ENCODE data around the gene MAN2B1. TPM values are rescaled to one million over a fixed set of nuclear protein-coding genes. Genes with fewer than 3 reads are reported as not detected.

MAN2B1 gene
- polyA plus RNA-seq, 2 of the 4 experiments (the other 2 are of a cell fraction) = 13.0 to 16.3 TPM

GRCh38 chr19:12660980-12661379, 5.6 kb downstream of the MAN2B1 start:
- ATAC-seq = no peak
- H3K4me2 ChIP-seq = no peak overlapping the region
- no peak for TF ChIP-seq ZFP36 (IDR thresholded peaks at IDR 0.05; ENCODE audit: borderline replicate concordance, partially characterized antibody)
- TF ChIP-seq HOXA7 (CRISPR knock-in tag; IDR thresholded peaks at IDR 0.05) = no peak
- no peak for TF ChIP-seq HEYL (CRISPR knock-in tag; IDR thresholded peaks at IDR 0.05)
- no peak for TF ChIP-seq BHLHE40 (IDR thresholded peaks at IDR 0.05; ENCODE audit: low read depth, low read length)
- no peak for TF ChIP-seq FOXS1 (CRISPR knock-in tag; IDR thresholded peaks at IDR 0.05)
- TF ChIP-seq RAD21 (conservative IDR thresholded peaks at IDR 0.05 in 1 of 2, IDR thresholded peaks at IDR 0.05 in 1 of 2) = no peak
- TF ChIP-seq ESRRA (IDR thresholded peaks at IDR 0.05; ENCODE audit: borderline replicate concordance, low read length) = no peak
- TF ChIP-seq ZNF302 (CRISPR knock-in tag; IDR thresholded peaks at IDR 0.05) = no peak
- TF ChIP-seq CHD2 (IDR thresholded peaks at IDR 0.05; ENCODE audit: low read length, partially characterized antibody) = no peak
- TF ChIP-seq, protein P1, sequence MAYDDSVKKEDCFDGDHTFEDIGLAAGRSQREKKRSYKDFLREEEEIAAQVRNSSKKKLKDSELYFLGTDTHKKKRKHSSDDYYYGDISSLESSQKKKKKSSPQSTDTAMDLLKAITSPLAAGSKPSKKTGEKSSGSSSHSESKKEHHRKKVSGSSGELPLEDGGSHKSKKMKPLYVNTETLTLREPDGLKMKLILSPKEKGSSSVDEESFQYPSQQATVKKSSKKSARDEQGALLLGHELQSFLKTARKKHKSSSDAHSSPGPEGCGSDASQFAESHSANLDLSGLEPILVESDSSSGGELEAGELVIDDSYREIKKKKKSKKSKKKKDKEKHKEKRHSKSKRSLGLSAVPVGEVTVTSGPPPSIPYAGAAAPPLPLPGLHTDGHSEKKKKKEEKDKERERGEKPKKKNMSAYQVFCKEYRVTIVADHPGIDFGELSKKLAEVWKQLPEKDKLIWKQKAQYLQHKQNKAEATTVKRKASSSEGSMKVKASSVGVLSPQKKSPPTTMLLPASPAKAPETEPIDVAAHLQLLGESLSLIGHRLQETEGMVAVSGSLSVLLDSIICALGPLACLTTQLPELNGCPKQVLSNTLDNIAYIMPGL (CRISPR knock-in tag; IDR thresholded peaks at IDR 0.05; ENCODE audit: borderline replicate concordance) = no peak
- no peak for TF ChIP-seq CTCF (IDR thresholded peaks at IDR 0.05)
- no peak for TF ChIP-seq GATA3 (IDR thresholded peaks at IDR 0.05; ENCODE audit: borderline replicate concordance)
- no peak for TF ChIP-seq FOSL2 (IDR thresholded peaks at IDR 0.05)
- TF ChIP-seq FOSL2 (CRISPR knock-in tag; IDR thresholded peaks at IDR 0.05) = no peak
- POLR2A ChIA-PET = no interaction called here
- CTCF ChIA-PET = no interaction called here
- DNase-seq (ENCODE audit: low read depth in 1 of 2, low spot score in 1 of 2) = no peak
- no peaks in the 10 kb centered on the region for H3K9me3 ChIP-seq
- H3K4me1 ChIP-seq = no peaks in the 10 kb centered on the region
- H3K4me3 ChIP-seq = no peak overlapping the region
- WGBS (ENCODE audit: missing lambda C conversion rate) = 88% methylated on average over 12 of the region's 12 CpGs
- no peak for FAIRE-seq
- no peak overlapping the region for H3K27ac ChIP-seq

DNA sequence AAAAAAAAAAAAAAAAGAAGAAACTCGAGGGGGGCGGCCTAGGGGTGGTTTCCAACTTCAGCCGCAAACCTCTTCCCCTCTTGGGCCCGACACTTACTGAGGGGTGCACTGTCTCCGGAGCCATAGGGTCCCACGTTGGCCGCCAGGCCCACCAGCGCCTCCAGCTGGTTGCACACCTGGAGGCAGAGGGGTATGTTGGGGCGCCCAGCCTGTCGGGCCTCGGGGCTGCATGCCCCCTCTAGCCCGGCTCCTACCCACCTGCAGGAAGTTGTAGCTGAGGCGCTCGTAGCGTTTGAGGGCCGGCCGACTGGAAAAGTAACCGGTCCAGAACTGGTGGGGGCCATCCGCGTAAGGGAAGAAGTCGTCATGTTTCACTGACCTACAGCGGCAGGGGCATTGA, 8.6 kb downstream of the MAN2B1 start:
- no peak for FAIRE-seq
- 92% methylated on average over 19 of the region's 22 CpGs for WGBS (ENCODE audit: missing lambda C conversion rate)
- no peak overlapping the region for H3K4me2 ChIP-seq
- TF ChIP-seq CEBPB (IDR thresholded peaks at IDR 0.05) = no peak
- no peak for TF ChIP-seq CHD4 (IDR thresholded peaks at IDR 0.05; ENCODE audit: borderline replicate concordance)
- TF ChIP-seq MAFK (IDR thresholded peaks at IDR 0.05; ENCODE audit: partially characterized antibody) = no peak
- H3K9me3 ChIP-seq = no peaks in the 10 kb centered on the region
- ATAC-seq = no peak
- no peak overlapping the region for H3K27ac ChIP-seq
- no peak overlapping the region for H3K4me3 ChIP-seq
- no peaks in the 10 kb centered on the region for H3K4me1 ChIP-seq
- DNase-seq (ENCODE audit: low read depth in 1 of 2, low spot score in 1 of 2) = no peak
- ChIA-PET POLR2A (no interaction called here), CTCF (interaction anchor here (1.2 kb wide), 1 partner anchor 15 kb away, joined by 5 read pairs; no protein-coding TSS in a partner anchor)

- no peak; a peak in 1 of 6 replicates for ATAC-seq
- Histone ChIP-seq H3K9me3 (no peaks in the 10 kb centered on the region), H3K4me2 (no peak overlapping the region), H3K4me1 (no peaks in the 10 kb centered on the region), H3K4me3 (no peak overlapping the region), H3K27ac (no peak overlapping the region)
- no peak for FAIRE-seq
- 96% methylated on average over 27 of the region's 50 CpGs for WGBS (ENCODE audit: missing lambda C conversion rate)
- no peak for DNase-seq (ENCODE audit: low read depth in 1 of 2, low spot score in 1 of 2)
- POLR2A ChIA-PET = no interaction called here
- CTCF ChIA-PET = interaction anchor here (1.2 kb wide), 1 partner anchor 16 kb away, joined by 5 read pairs; no protein-coding TSS in a partner anchor
- TF ChIP-seq TFCP2L1 (CRISPR knock-in tag; IDR thresholded peaks at IDR 0.05) = no peak
- no peak for TF ChIP-seq RCOR1 (IDR thresholded peaks at IDR 0.05; ENCODE audit: low read depth, low read length)
- no peak for TF ChIP-seq FOSL2 (IDR thresholded peaks at IDR 0.05)
- no peak for TF ChIP-seq FOSL2 (CRISPR knock-in tag; IDR thresholded peaks at IDR 0.05)
- no peak for TF ChIP-seq RAD21 (conservative IDR thresholded peaks at IDR 0.05 in 1 of 2, IDR thresholded peaks at IDR 0.05 in 1 of 2)
- TF ChIP-seq KDM5A (IDR thresholded peaks at IDR 0.05) = no peak
- TF ChIP-seq FOXS1 (CRISPR knock-in tag; IDR thresholded peaks at IDR 0.05) = no peak
- TF ChIP-seq, protein P2, sequence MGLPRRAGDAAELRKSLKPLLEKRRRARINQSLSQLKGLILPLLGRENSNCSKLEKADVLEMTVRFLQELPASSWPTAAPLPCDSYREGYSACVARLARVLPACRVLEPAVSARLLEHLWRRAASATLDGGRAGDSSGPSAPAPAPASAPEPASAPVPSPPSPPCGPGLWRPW (IDR thresholded peaks at IDR 0.05) = no peak
- TF ChIP-seq HDAC2 (IDR thresholded peaks at IDR 0.05) = no peak
- no peak for TF ChIP-seq POLR2A (IDR thresholded peaks at IDR 0.05; ENCODE audit: low read length)
- no peak for TF ChIP-seq EHF (CRISPR knock-in tag; IDR thresholded peaks at IDR 0.05)
- TF ChIP-seq ATOH8 (CRISPR knock-in tag; IDR thresholded peaks at IDR 0.05; ENCODE audit: low read depth) = no peak
- no peak for TF ChIP-seq HOXB13 (CRISPR knock-in tag; IDR thresholded peaks at IDR 0.05; ENCODE audit: low read depth)
- no peak for TF ChIP-seq REST (IDR thresholded peaks at IDR 0.05)
Observed at GRCh38 chr19:12656899-12657571, 9.5 kb downstream of the MAN2B1 start.

Measured in A549 (cell line).